AG09309 (cell line): ENCODE data around the gene RNU1-3.
"Not testable (repeated sequence)": the region's sequence is repeated elsewhere in the genome, so short reads cannot be mapped to it uniquely, and the experiment has no call there.

Experiments
- DNase-seq: peaks from one replicate; pipeline ENCODE4 v3.0.0-alpha.2; 2010; ENCODE audit warnings: low read depth
- H3K4me3 ChIP-seq: 2 replicates; pipeline ENCODE4 v1.5.1; 2011; ENCODE audit warnings: mild to moderate bottlenecking, low read depth, low read length, moderate library complexity; ENCODE audit not compliant: control insufficient read depth
- TF ChIP-seq, protein P1 (sequence below): IDR thresholded peaks from 2 replicates; pipeline ENCODE4 v1.5.1; 2011; ENCODE audit warnings: mild to moderate bottlenecking, low read depth, low read length, inconsistent platforms; ENCODE audit not compliant: insufficient read depth, control insufficient read depth; ENCODE audit errors: missing control alignments

The RNU1-3 gene

GRCh38 chr1:16677552-16678431, 11.0 kb upstream of the RNU1-3 start:
- TF ChIP-seq, protein P1, sequence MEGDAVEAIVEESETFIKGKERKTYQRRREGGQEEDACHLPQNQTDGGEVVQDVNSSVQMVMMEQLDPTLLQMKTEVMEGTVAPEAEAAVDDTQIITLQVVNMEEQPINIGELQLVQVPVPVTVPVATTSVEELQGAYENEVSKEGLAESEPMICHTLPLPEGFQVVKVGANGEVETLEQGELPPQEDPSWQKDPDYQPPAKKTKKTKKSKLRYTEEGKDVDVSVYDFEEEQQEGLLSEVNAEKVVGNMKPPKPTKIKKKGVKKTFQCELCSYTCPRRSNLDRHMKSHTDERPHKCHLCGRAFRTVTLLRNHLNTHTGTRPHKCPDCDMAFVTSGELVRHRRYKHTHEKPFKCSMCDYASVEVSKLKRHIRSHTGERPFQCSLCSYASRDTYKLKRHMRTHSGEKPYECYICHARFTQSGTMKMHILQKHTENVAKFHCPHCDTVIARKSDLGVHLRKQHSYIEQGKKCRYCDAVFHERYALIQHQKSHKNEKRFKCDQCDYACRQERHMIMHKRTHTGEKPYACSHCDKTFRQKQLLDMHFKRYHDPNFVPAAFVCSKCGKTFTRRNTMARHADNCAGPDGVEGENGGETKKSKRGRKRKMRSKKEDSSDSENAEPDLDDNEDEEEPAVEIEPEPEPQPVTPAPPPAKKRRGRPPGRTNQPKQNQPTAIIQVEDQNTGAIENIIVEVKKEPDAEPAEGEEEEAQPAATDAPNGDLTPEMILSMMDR = no peak
- no peak overlapping the region for H3K4me3 ChIP-seq
- DNase-seq = peak; percentile 23

DNA sequence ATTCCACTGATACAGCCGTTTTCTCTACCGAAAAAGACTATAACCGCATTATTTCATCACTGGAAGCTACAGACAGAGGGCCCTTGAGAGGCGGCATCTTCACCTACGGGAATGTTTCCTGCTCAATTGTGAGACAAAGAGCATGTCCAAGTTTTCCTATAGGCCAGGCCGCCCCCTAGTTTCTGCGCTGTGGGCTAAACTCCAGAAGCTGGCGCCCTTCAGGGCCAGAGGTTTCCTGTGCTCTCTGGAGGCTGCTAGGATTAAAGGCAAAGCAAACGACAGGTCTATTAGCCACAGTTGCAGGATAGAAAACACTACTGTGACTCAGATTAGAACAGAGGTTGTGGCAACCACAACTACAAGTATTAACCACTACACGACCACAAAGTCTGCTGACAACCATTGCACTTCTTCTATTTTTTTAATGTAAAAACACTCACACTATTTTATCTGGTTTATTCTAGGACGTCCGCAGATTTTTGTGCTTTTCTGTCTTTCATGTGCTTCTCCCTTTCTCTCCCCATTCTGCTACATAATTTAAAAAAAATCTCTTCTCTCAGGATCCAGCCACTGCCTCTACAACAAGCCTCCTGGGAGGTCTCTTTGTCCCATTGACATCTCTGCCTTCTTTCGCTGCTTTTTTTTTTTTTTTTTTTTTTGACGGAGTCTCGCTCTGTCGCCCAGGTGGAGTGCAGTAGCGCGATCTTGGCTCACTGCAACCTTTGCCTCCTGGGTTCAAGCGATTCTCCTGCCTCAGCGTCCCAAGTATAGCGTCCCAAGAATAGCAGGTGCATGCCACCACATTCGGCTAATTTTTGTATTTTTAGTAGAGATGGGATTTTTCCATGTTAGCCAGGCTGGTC, 10.1 kb upstream of the RNU1-3 start:
- H3K4me3 ChIP-seq, DNase-seq: not testable (repeated sequence)

DNA sequence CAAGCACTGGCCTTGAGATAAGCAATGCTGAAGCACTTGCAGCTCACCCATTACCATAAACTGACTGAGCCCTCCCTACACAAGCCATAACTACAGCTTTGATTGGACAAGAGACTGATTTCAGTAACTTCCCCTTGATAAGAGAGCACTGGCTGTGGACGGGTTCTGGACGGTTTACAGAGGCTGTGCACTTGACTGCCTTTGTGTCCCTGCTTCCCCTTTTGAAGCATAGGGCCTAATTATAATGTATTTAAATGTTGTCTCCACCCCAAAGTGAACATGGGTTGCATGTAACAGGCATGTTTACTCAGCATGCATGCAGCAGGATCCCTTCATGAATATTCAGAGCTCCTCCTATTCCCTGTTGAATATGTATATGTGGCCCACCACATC, 8.4 kb upstream of the RNU1-3 start:
- DNase-seq, H3K4me3 ChIP-seq: not testable (repeated sequence)

- not testable (repeated sequence) for DNase-seq, H3K4me3 ChIP-seq
Measured at GRCh38 chr1:16673976-16674375, 7.2 kb upstream of the RNU1-3 start.

- not testable (repeated sequence) for H3K4me3 ChIP-seq, DNase-seq
Measured at GRCh38 chr1:16665836-16666235, 912 bp downstream of the RNU1-3 start.

DNA sequence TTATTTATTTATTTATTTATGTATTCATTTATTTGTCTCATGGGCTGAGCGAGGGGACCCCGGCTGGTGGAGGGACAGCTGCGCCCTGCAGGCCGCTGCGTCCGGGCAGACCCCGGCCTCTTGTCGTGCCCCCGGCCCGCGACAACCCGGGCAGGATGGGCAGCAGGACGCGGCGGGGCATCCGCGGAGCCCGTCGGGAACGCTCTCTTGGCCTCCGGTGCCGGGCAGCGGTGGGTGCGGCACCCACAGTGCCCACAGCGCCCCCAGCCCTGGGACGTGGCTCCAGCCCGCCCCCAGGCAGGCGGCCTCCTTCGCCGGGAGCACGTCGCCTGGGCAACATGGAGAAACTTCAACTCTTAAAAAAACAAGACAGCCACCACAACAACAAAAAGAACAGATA, 8.5 kb downstream of the RNU1-3 start:
- not testable (repeated sequence) for DNase-seq, H3K4me3 ChIP-seq

DNA sequence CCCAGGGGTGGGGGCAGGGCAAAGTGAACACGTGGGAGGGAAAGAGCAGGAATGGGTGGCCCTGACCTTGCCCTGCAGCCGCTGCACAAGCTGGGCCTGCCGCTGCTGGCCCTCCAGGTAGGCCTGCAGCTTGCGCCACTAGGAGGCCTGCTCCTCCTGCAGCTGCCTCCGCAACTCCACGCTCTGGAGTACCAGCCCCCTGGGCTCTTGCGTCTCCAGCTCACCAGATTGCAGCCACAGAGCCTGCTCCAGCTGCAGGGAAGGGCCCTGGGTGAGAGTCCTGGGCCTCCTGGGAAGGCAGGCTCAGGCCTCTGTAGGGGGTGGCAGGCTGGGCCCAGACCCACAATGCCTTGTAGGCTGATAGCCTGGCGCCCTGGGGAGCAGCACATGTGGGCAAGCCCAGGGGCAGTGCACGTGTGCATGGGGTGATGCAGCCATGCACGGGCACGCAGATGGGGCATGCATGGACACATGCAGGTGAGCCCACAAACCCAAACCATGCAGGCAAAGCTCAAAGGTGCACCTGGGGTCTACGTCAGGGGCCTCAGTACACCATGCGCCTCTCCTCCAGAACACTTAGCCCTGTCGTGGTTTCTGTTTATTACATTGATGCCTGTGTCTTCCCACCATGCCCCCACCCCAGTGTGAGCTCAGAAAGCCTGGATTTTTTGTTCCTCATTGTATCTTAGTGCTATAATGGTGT, 9.6 kb downstream of the RNU1-3 start:
- H3K4me3 ChIP-seq = not testable (repeated sequence)

DNA sequence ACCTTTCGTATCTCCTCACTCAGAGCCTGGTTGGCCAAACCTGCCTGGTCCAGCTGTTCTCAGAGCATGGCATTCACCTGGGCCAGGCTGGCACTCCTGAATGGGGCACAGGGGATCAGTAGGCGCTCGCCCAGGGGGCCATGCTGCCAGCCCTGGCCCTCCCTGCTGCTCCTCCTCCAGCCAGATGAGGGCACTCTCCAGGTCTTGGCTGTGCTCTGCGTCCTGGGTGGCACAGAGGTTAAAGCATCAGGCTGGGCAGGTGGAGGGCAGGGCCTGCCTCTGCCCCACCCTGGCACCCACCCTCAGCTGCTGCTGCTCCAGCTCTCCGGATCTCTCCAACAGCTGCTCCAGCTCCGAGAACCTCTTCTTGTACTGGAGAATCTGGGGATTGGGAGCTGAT, 10.2 kb downstream of the RNU1-3 start:
- DNase-seq, H3K4me3 ChIP-seq: not testable (repeated sequence)

More for the DNA sequence above, 9.6 kb downstream of the RNU1-3 start:
- DNase-seq = not testable (repeated sequence)

DNA sequence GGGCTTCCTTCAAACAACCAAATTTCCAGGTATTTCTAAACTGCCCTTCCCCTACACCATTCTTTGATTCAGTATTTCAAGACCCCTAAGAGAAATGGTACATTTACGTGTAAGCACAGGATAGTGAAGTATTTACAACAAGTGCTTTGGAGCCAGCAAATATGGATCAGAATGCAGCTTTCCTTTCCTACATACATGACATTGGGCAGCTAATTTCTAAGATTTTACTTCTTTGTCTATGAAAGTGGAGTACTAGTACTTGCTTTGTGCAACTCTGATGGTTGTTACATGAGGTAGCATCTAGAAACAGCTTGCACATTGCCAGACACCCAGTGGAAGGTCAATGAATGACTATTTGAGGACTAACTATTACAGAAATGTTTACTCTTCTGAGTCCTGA, 15.2 kb downstream of the RNU1-3 start:
- not testable (repeated sequence) for H3K4me3 ChIP-seq, DNase-seq

- H3K4me3 ChIP-seq, DNase-seq: not testable (repeated sequence)
Measured at GRCh38 chr1:16649960-16650359, 16.8 kb downstream of the RNU1-3 start.

DNA sequence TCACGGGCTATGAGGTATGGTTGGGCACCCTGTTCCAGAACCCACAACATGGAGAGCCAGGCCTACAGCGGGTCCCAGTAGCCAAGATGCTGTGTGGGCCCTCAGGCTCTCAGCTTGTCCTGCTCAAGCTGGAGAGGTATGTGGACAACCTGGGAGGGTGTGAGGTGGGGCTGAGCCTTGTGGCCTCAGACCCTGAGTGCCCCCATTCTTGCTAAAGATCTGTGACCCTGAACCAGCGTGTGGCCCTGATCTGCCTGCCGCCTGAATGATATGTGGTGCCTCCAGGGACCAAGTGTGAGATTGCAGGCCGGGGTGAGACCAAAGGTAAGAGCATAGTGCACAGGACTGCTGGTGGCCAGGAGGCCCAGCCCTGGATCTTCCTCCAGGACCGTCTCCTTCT, 17.4 kb downstream of the RNU1-3 start:
- not testable (repeated sequence) for DNase-seq, H3K4me3 ChIP-seq

- not testable (repeated sequence) for H3K4me3 ChIP-seq, DNase-seq
Measured at GRCh38 chr1:16648756-16649155, 18.0 kb downstream of the RNU1-3 start.

DNA sequence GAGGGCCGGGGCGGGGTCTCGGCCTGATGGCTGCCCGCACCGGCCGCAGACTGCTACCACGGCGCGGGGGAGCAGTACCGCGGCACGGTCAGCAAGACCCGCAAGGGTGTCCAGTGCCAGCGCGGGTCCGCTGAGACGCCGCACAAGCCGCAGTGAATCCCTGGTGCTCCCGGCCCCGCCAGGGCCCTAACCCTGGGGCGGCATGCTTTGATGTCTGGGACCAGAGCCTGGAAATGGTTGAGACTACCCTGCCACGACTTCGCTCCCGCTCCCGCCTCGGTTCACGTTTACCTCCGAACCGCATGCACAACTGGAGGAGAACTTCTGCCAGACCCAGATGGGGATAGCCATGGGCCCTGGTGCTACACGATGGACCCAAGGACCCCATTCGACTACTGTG, 18.5 kb downstream of the RNU1-3 start:
- not testable (repeated sequence) for DNase-seq, H3K4me3 ChIP-seq

DNA sequence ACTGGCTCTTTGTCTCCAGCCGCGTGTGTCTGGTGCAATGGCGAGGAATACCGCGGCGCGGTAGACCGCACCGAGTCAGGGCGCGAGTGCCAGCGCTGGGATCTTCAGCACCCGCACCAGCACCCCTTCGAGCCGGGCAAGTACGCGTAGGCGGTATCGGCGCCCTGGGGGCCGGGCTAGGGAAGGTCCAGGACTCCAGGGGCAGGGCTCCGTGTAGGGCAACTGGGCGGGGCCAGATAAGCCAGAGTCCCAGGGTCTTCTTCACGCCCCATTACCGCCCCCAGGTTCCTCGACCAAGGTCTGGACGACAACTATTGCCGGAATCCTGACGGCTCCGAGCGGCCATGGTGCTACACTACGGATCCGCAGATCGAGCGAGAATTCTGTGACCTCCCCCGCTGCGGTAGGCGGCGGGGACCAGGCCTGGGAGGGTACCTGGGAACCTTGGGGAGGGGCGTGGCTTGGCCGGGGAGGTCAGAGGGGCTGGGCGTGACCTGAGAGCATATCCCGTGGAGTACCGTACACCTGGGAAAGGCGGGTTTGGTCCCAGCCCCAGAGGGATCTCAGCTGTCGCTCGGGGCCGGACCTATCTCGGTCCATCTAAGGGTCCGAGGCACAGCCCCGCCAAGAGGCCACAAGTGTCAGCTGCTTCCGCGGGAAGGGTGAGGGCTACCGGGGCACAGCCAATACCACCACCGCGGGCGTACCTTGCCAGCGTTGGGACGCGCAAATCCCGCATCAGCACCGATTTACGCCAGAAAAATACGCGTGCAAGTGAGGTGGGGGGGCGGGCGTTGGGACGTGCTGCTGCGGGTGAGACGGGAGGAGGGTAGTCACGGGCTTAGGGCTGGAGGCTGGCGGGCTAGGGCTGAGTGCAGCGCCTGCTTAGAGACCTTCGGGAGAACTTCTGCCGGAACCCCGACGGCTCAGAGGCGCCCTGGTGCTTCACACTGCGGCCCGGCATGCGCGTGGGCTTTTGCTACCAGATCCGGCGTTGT, 19.3 kb downstream of the RNU1-3 start:
- not testable (repeated sequence) for DNase-seq, H3K4me3 ChIP-seq

GRCh38 chr1:16646716-16647115, 20.0 kb downstream of the RNU1-3 start:
- DNase-seq, H3K4me3 ChIP-seq: not testable (repeated sequence)

DNA sequence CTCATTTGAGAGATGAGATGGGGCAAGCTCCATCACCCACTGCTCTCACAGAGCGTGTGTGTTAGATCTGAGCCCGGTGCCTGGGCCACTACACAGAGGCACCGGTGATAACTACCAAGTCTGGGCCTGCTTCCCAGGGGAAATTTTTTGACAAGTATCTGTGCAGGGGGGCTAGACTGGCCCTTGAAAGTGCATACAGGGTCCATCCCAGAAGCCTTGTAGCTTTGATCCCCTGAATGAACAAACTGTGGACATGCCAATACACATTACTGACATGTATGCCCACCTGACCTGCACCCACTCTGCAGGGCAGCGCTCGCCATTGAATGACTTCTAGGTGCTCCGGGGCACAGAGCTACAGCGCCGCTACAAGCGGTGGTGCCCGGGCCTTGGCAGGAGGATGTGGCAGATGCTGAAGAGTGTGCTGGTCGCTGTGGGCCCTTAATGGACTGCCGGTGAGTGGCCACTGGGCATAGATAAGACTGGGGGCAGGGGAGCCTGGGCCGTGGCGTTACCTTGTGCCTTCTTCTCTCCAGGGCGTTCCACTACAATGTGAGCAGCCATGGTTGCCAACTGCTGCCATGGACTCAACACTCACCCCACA, 20.6 kb downstream of the RNU1-3 start:
- not testable (repeated sequence) for H3K4me3 ChIP-seq, DNase-seq
